PC-3 (cell line): ENCODE measurements around the gene ADAM15.

Experiments used
- CTCF ChIP-seq: fragments of 300-600 bp; sonication (generic); conservative IDR thresholded peaks from 2 replicates; pipeline ENCODE4 v1.5.1; 2017; ENCODE audit warnings: antibody characterized with exemption, low read depth, mild to moderate bottlenecking, low read length
- EZH2 ChIP-seq: fragments of 300-600 bp; sonication (generic); IDR thresholded peaks from one replicate; pipeline ENCODE4 v1.6.1; 2017; ENCODE audit warnings: antibody characterized with exemption, mild to moderate bottlenecking, low read length; ENCODE audit not compliant: unreplicated experiment
- EZH2phosphoT487 ChIP-seq: fragments of 300-600 bp; sonication (generic); IDR thresholded peaks from 2 replicates; pipeline ENCODE4 v1.6.1; 2018; ENCODE audit warnings: mild to moderate bottlenecking, antibody characterized with exemption, low read length, borderline replicate concordance

GRCh38 chr1:155032886-155033285 lies 18.2 kb upstream of the ADAM15 start:
- TF ChIP-seq CTCF, result no peak
- TF ChIP-seq EZH2phosphoT487, result no peak
- no peak for TF ChIP-seq EZH2
